ENCODE measurements around the gene TMEM156.
"Not testable (repeated sequence)": the region's sequence is repeated elsewhere in the genome, so short reads cannot be mapped to it uniquely, and the experiment has no call there.

TMEM156 gene

GRCh38 chr4:39043058-39043860 is 11.1 kb upstream of the TMEM156 start:
- no peaks in the 10 kb centered on the region for H3K27me3 ChIP-seq (ENCODE audit: control insufficient read depth, insufficient read depth, low read length)
- H3K36me3 ChIP-seq (ENCODE audit: insufficient read depth, low read length), result no peaks in the 10 kb centered on the region
- H3K9me3 ChIP-seq (replicated peaks; ENCODE audit: low read length), result no peaks in the 10 kb centered on the region
- H3K4me2 ChIP-seq (ENCODE audit: low read length), result peak overlapping the region; percentile 88
- H3K9ac ChIP-seq (ENCODE audit: low read depth, low read length), result peak overlapping the region; percentile 82
- H3K4me1 ChIP-seq (ENCODE audit: control insufficient read depth, insufficient read depth, low read length), result peaks cover 38% of the 10 kb centered on the region
- peak overlapping the region; percentile 75 for H3K4me3 ChIP-seq (ENCODE audit: low read length)

GRCh38 chr4:39042366-39042765 is 10.2 kb upstream of the TMEM156 start:
- H3K36me3 ChIP-seq (ENCODE audit: insufficient read depth, low read length), result no peaks in the 10 kb centered on the region

GRCh38 chr4:39039108-39039507 is 6.9 kb upstream of the TMEM156 start:
- no peaks in the 10 kb centered on the region for H3K27me3 ChIP-seq (ENCODE audit: control insufficient read depth, insufficient read depth, low read length)
- no peaks in the 10 kb centered on the region for H3K9me3 ChIP-seq (replicated peaks; ENCODE audit: low read length)
- H3K36me3 ChIP-seq (ENCODE audit: insufficient read depth, low read length), result no peaks in the 10 kb centered on the region
- no peak overlapping the region for H3K4me2 ChIP-seq (ENCODE audit: low read length)
- peaks cover 46% of the 10 kb centered on the region for H3K4me1 ChIP-seq (ENCODE audit: control insufficient read depth, insufficient read depth, low read length)
- no peak overlapping the region for H3K9ac ChIP-seq (ENCODE audit: low read depth, low read length)
- H3K4me3 ChIP-seq (ENCODE audit: low read length), result no peak overlapping the region

More at GRCh38 chr4:39042366-39042765, 10.2 kb upstream of the TMEM156 start:
- peaks cover 38% of the 10 kb centered on the region for H3K4me1 ChIP-seq (ENCODE audit: control insufficient read depth, insufficient read depth, low read length)
- no peaks in the 10 kb centered on the region for H3K27me3 ChIP-seq (ENCODE audit: control insufficient read depth, insufficient read depth, low read length)
- no peak overlapping the region for H3K4me2 ChIP-seq (ENCODE audit: low read length)
- H3K9me3 ChIP-seq (replicated peaks; ENCODE audit: low read length), result no peaks in the 10 kb centered on the region
- H3K4me3 ChIP-seq (ENCODE audit: low read length), result no peak overlapping the region
- H3K9ac ChIP-seq (ENCODE audit: low read depth, low read length), result no peak overlapping the region

GRCh38 chr4:39037941-39038340 is 5.7 kb upstream of the TMEM156 start:
- H3K9me3 ChIP-seq (replicated peaks; ENCODE audit: low read length), result no peaks in the 10 kb centered on the region
- no peak overlapping the region for H3K4me3 ChIP-seq (ENCODE audit: low read length)
- peak overlapping the region; percentile 19 for H3K4me2 ChIP-seq (ENCODE audit: low read length)
- no peaks in the 10 kb centered on the region for H3K36me3 ChIP-seq (ENCODE audit: insufficient read depth, low read length)
- H3K27me3 ChIP-seq (ENCODE audit: control insufficient read depth, insufficient read depth, low read length), result no peaks in the 10 kb centered on the region
- H3K4me1 ChIP-seq (ENCODE audit: control insufficient read depth, insufficient read depth, low read length), result peaks cover 38% of the 10 kb centered on the region
- H3K9ac ChIP-seq (ENCODE audit: low read depth, low read length), result peak overlapping the region; percentile 1

GRCh38 chr4:39037491-39037825 is 5.2 kb upstream of the TMEM156 start:
- Histone ChIP-seq H3K9ac (ENCODE audit: low read depth, low read length) (peak overlapping the region; percentile 41), H3K9me3 (replicated peaks; ENCODE audit: low read length) (no peaks in the 10 kb centered on the region), H3K4me2 (ENCODE audit: low read length) (peak overlapping the region; percentile 19), H3K36me3 (ENCODE audit: insufficient read depth, low read length) (no peaks in the 10 kb centered on the region), H3K27me3 (ENCODE audit: control insufficient read depth, insufficient read depth, low read length) (no peaks in the 10 kb centered on the region), H3K4me1 (ENCODE audit: control insufficient read depth, insufficient read depth, low read length) (peaks cover 40% of the 10 kb centered on the region), H3K4me3 (ENCODE audit: low read length) (no peak overlapping the region)

- Histone ChIP-seq H3K4me1 (ENCODE audit: control insufficient read depth, insufficient read depth, low read length) (peaks cover 50% of the 10 kb centered on the region), H3K27me3 (ENCODE audit: control insufficient read depth, insufficient read depth, low read length) (no peaks in the 10 kb centered on the region), H3K36me3 (ENCODE audit: insufficient read depth, low read length) (no peaks in the 10 kb centered on the region), H3K9ac (ENCODE audit: low read depth, low read length) (peak overlapping the region; percentile 39), H3K9me3 (replicated peaks; ENCODE audit: low read length) (no peaks in the 10 kb centered on the region), H3K4me2 (ENCODE audit: low read length) (peak overlapping the region; percentile 43), H3K4me3 (ENCODE audit: low read length) (no peak overlapping the region)
Observed at GRCh38 chr4:39036172-39036571, 4.0 kb upstream of the TMEM156 start.

GRCh38 chr4:39031590-39032020 is 604 bp downstream of the TMEM156 start:
- H3K36me3 ChIP-seq (ENCODE audit: insufficient read depth, low read length); H3K9me3 ChIP-seq (replicated peaks; ENCODE audit: low read length); H3K27me3 ChIP-seq (ENCODE audit: control insufficient read depth, insufficient read depth, low read length): not testable (repeated sequence)
- Histone ChIP-seq H3K9ac (ENCODE audit: low read depth, low read length) (peak overlapping the region; percentile 50), H3K4me1 (ENCODE audit: control insufficient read depth, insufficient read depth, low read length) (peaks cover 40% of the 10 kb centered on the region), H3K4me2 (ENCODE audit: low read length) (peak overlapping the region; percentile 59), H3K4me3 (ENCODE audit: low read length) (peak overlapping the region; percentile 27)

GRCh38 chr4:39030725-39031124 is 1.5 kb downstream of the TMEM156 start:
- no peaks in the 10 kb centered on the region for H3K9me3 ChIP-seq (replicated peaks; ENCODE audit: low read length)
- peaks cover 36% of the 10 kb centered on the region for H3K4me1 ChIP-seq (ENCODE audit: control insufficient read depth, insufficient read depth, low read length)
- H3K4me3 ChIP-seq (ENCODE audit: low read length), result peak overlapping the region; percentile 9
- no peaks in the 10 kb centered on the region for H3K36me3 ChIP-seq (ENCODE audit: insufficient read depth, low read length)
- H3K27me3 ChIP-seq (ENCODE audit: control insufficient read depth, insufficient read depth, low read length), result no peaks in the 10 kb centered on the region
- peak overlapping the region; percentile 17 for H3K9ac ChIP-seq (ENCODE audit: low read depth, low read length)
- H3K4me2 ChIP-seq (ENCODE audit: low read length), result peak overlapping the region; percentile 42

- H3K36me3 ChIP-seq (ENCODE audit: insufficient read depth, low read length), result no peaks in the 10 kb centered on the region
- peaks cover 37% of the 10 kb centered on the region for H3K4me1 ChIP-seq (ENCODE audit: control insufficient read depth, insufficient read depth, low read length)
- H3K9ac ChIP-seq (ENCODE audit: low read depth, low read length), result peak overlapping the region; percentile 17
- peak overlapping the region; percentile 42 for H3K4me2 ChIP-seq (ENCODE audit: low read length)
- no peaks in the 10 kb centered on the region for H3K9me3 ChIP-seq (replicated peaks; ENCODE audit: low read length)
- H3K27me3 ChIP-seq (ENCODE audit: control insufficient read depth, insufficient read depth, low read length), result no peaks in the 10 kb centered on the region
- peak overlapping the region; percentile 9 for H3K4me3 ChIP-seq (ENCODE audit: low read length)
Observed at GRCh38 chr4:39029752-39030694, 2.2 kb downstream of the TMEM156 start.

GRCh38 chr4:39026096-39026495 is 6.1 kb downstream of the TMEM156 start:
- Histone ChIP-seq H3K9me3 (replicated peaks; ENCODE audit: low read length) (no peaks in the 10 kb centered on the region), H3K27me3 (ENCODE audit: control insufficient read depth, insufficient read depth, low read length) (no peaks in the 10 kb centered on the region), H3K9ac (ENCODE audit: low read depth, low read length) (no peak overlapping the region), H3K4me2 (ENCODE audit: low read length) (peak overlapping the region; percentile 20), H3K4me3 (ENCODE audit: low read length) (no peak overlapping the region), H3K4me1 (ENCODE audit: control insufficient read depth, insufficient read depth, low read length) (peaks cover 19% of the 10 kb centered on the region), H3K36me3 (ENCODE audit: insufficient read depth, low read length) (no peaks in the 10 kb centered on the region)

GRCh38 chr4:39025552-39026085 is 6.6 kb downstream of the TMEM156 start:
- Histone ChIP-seq H3K36me3 (ENCODE audit: insufficient read depth, low read length) (no peaks in the 10 kb centered on the region), H3K4me3 (ENCODE audit: low read length) (no peak overlapping the region), H3K4me2 (ENCODE audit: low read length) (peak overlapping the region; percentile 20), H3K27me3 (ENCODE audit: control insufficient read depth, insufficient read depth, low read length) (no peaks in the 10 kb centered on the region), H3K9me3 (replicated peaks; ENCODE audit: low read length) (no peaks in the 10 kb centered on the region), H3K9ac (ENCODE audit: low read depth, low read length) (no peak overlapping the region), H3K4me1 (ENCODE audit: control insufficient read depth, insufficient read depth, low read length) (peaks cover 16% of the 10 kb centered on the region)
